RWPE1 (cell line): Measurements from ENCODE around the gene OTUB1.

Experiments
- CTCF ChIA-PET: fragments of 350-600 bp; sonication (Branson Sonifier 250); formaldehyde crosslinking; extraction: SDS; loops from one replicate; lab custom pipeline; 2021; lab: Yijun Ruan, JAX
- POLR2A ChIA-PET: fragments of 400-600 bp; formaldehyde crosslinking; extraction: SDS; loops from one replicate; lab custom pipeline; 2020; ENCODE audit warnings: antibody characterized with exemption; ENCODE audit not compliant: low non-redundant PET; lab: Yijun Ruan, JAX
- DNase-seq: peaks from one replicate; pipeline ENCODE4 v3.0.0; 2012; ENCODE audit warnings: low spot score
- H3K27ac ChIP-seq: fragments of 450-650 bp; 2 replicates; pipeline ENCODE4 v1.5.1; 2017
- TF ChIP-seq, protein P1 (sequence below): fragments of 450-650 bp; conservative IDR thresholded peaks from 2 replicates; pipeline ENCODE4 v1.5.1; 2017; ENCODE audit warnings: low read depth, mild to moderate bottlenecking

The OTUB1 gene

DNA sequence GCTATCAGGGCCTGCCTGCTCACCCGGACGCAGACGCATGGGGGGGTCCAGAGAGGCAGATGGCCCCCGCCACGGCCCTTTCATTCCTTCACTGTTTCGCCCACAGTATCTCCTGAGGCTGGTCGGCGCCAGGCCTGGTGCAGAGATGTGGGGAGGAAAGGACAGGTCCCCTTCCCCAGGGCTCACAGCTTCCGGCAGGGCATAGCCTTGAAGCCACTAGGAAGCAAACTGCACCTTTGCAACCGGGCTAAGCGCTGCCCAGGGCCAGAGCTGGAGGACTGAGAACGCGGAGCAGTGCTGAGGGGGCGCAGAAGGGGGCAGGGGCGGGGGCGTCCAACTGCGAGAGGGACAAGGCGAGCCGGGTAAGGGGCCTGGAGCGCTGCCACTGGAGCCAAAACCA is 29.3 kb downstream of the OTUB1 start:
- POLR2A ChIA-PET: no interaction called here
- DNase-seq: no peak
- CTCF ChIA-PET: interaction anchor here (0.5 to 0.7 kb wide), 3 partner anchors 134 to 500 kb away, joined by 4 to 5 read pairs (median 4); no protein-coding TSS in a partner anchor
- TF ChIP-seq, protein P1, sequence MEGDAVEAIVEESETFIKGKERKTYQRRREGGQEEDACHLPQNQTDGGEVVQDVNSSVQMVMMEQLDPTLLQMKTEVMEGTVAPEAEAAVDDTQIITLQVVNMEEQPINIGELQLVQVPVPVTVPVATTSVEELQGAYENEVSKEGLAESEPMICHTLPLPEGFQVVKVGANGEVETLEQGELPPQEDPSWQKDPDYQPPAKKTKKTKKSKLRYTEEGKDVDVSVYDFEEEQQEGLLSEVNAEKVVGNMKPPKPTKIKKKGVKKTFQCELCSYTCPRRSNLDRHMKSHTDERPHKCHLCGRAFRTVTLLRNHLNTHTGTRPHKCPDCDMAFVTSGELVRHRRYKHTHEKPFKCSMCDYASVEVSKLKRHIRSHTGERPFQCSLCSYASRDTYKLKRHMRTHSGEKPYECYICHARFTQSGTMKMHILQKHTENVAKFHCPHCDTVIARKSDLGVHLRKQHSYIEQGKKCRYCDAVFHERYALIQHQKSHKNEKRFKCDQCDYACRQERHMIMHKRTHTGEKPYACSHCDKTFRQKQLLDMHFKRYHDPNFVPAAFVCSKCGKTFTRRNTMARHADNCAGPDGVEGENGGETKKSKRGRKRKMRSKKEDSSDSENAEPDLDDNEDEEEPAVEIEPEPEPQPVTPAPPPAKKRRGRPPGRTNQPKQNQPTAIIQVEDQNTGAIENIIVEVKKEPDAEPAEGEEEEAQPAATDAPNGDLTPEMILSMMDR: no peak
- no peak overlapping the region for H3K27ac ChIP-seq

DNA sequence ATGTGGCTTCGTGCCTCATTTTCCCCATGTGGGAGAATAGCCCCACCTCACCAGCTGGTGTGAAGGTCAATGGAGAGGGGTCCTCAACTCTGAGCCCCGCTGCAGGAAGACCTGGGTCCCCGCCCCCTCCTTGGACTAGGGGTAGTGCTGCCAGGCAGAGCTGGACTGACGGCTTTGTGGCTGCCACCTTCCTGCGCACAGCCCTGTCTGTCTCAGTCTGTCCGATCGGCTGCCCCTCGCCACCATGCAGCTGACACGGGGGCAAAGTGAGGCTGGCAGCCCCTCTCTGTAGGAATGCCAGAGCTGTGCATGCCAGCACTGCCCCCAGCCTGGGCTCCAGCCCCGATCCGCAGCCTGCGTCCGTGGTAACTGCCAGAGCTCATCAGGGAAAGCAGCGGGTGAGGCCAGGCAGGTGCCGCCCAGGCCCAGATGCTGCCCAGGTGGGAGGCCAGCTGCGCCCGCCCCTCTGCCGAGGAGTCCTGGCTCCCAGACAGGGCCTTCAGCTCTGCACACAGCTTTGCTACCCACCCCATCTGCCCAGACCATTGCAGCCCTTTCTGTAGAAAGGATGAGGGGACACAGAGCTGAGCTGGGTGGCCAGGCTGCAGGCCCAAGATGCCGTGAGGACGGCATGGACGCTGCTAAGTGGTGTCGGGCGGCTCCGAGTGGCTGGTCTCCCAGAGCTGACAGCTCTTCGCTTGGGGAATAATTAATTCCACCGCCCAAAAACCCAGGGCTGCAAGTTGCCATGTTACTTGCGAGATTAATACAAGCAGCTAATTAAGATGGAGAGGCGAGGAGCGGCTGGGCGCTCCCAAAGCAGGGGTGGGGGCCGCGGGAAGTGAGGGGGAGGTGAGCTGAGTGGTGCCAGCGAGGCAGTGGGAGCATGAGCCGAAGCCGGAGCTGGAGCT is 30.0 kb downstream of the OTUB1 start:
- H3K27ac ChIP-seq: no peak overlapping the region
- DNase-seq: no peak
- POLR2A ChIA-PET: no interaction called here

DNA sequence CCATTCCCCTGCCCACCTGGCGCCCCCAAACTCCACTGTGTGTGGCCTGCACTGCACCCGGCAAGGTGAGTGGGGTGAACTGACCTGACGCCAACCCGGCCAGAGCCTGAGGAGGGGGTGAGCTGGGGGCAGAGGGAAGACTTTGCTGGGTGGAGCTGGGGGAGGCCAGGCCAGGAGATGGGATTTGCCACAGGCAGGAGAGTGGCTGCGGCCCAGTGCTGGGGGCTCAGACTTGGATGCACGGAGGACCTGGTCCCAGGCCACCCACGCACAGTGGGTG is 31.6 kb downstream of the OTUB1 start:
- no peak for DNase-seq
- H3K27ac ChIP-seq: no peak overlapping the region
- TF ChIP-seq, protein P1: no peak
- ChIA-PET CTCF (interaction anchor here (1.5 kb wide), 1 partner anchor 18 kb away, joined by 6 read pairs; no protein-coding TSS in a partner anchor), POLR2A (no interaction called here)

More for the DNA sequence above, 30.0 kb downstream of the OTUB1 start:
- CTCF ChIA-PET: interaction anchor here (0.5 kb wide), 1 partner anchor 133 kb away, joined by 5 read pairs; no protein-coding TSS in a partner anchor
- TF ChIP-seq, protein P1: no peak

DNA sequence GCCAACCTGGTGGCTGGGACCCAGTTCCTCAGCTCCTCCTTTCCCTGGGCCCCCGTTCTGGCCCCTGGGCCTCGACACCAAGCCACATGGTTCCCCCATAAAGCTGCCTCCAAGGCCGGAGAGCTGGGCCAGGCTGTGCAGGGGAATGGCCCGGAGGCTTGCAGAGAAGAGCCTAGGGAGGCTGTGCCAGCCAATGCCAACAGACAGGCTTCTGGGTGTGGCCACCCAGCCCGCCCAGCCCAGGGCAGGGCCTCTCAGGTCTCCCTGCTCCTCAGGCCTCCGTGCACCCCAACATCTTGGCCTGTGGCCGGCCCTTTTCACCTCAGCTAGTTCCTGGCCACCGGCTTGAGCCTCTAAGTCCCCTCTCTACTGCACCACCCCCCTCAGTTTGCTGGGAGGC is 32.1 kb downstream of the OTUB1 start:
- TF ChIP-seq, protein P1: no peak
- ChIA-PET POLR2A (no interaction called here), CTCF (interaction anchor here (1.5 kb wide), 1 partner anchor 18 kb away, joined by 6 read pairs; no protein-coding TSS in a partner anchor)
- DNase-seq: no peak
- no peak overlapping the region for H3K27ac ChIP-seq

DNA sequence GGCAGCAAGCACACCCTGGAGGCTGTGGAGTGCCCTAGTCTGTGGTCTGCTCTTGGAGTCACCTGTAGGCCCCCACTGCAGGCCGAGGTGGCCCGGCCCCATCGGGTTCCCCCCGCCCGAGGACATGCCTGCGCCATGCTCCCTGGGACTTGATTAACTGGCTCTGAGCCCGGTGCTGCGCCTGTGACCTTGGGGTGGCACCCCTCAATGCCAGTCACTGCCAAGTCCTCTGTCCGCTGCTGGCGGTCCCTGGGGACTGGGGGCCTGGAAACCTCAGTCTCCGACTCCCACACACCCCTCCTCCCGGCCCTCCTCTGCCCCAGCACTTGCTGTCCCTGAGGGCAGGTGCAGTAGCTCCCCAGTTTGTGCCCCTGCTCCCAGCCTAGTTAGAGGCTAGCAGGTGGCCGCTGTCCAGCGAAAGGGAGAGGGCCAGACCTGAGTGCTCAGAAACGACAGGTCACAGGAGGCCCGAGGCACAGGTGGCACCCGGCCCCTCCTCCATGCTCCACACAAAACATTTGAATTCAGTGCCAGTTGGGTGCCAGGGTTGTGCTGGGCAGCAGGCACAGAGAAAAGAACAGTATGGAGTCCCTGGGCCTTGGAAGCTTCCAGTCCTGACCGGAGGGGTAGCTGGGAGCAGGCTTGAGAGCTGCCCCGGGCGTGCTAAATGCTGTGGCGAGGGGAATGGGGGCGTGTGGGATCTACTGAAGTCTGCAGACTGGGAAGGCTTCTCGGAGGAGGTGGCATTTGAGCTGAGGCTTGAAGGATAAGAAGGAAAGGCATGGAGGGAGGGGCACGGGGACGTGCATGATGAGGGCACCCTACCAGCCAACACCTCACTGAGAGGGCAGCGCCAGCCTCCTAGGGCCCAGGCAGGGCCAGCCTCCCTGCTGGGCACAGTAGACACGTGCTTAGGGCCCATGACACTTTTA is 33.1 kb downstream of the OTUB1 start:
- ChIA-PET CTCF (no interaction called here), POLR2A (no interaction called here)
- TF ChIP-seq, protein P1: no peak
- no peak for DNase-seq
- H3K27ac ChIP-seq: no peak overlapping the region
